Measurements from ENCODE around the gene ABCC5.
A peak's percentile ranks its signal among the peaks of the same experiment; 100 is the strongest.
"Not testable (repeated sequence)": the region's sequence is repeated elsewhere in the genome, so short reads cannot be mapped to it uniquely, and the experiment has no call there.

The ABCC5 gene

DNA sequence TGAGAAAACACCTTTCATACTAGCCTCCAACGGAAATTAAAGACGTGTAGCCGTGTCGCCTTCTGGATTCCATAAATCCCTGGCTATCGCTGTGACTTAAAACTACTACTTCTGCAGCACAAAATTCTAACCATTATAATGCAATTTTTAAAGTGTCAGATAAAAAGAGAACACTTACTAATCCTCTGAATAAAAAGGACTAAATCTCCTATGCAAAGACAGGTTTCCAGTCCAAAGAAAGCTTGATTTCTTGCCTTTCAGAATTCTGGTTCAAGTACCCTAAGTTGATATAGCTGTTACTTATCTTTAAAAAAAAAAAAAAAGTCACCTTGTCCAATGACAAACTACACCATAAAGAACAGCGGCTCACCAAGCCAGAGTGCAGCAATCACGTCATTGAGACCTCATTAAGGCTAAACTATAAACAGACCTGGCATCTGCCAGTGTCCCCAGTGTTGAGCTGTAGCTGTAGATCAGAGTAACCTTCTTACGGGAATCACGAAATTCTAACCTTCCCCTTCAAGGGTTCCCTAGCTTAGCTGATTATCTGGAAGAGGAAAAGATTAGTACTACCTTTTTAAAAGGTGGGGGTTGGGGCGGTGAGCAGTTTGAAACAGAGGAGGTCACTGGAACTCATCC is 2.2 kb downstream of the ABCC5 start:
- no peak for DNase-seq

DNA sequence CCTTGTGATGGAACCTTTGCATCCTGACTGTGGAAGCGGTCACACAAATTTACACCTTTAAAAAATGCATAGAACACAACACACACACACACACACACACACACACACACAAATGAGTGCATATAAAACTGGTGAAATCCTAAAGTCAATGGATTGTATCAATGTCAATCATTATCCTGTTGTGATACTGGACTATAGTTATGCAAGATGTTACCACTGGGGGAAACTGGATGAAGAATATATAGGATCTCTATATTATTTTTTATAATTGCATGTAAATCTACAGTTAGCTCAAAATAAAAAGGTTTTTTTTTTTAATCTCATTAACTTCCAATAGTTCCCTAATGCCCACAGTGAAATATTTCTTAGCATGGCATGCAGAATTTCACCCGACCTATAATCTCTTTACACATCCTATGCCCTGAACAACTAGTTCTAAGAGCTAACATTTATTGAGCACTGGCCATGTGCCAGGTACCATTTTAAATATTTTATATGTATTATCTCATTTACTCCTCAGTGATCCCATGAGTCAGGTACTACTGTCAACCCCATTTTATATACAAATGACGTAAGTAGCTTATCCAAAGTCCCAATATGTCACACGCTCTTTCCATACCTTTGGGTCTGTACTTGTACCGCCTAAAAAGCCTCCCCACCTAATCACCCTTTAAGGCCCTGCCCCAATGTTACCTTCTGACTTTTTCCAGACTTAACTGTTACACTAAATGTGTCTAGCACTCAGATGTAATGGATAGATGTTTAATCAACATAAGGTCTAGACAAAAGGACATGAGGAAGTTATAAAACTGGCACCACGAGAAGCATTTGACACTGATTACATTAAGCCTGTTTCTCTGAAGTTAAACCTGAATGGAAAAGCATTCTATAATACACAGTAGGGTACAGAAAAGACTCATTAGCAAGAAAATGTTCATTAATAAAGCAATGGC is 5.5 kb downstream of the ABCC5 start:
- DNase-seq = no peak

DNA sequence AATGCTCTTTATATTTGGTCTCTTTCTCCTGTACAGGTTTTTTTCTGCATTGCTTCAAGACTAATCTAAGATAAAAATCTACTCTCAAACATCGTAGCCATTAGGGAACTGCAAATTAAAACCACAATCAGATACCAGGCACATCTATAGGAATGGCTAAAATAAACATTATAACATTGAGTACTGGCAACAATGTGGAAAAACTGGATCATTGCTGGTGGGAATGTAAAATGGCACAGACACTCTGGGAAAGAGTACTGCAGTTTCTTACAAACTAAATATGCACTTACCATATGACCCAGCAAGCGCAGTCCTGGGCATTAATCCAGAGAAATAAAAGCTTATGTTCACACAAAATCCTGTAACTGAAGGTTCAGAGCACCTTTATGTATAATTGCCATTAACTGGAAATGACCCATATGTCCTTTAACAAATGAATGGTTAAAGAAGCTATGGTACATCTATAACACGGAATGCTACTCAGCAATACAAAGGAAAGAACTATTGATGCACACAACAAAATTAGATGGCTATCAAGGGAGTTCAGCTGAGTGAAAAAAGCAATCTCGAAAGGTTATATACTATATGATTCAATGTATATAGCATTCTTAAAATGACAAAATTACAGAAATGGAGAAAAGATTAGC is 6.3 kb downstream of the ABCC5 start:
- no peak for DNase-seq

DNA sequence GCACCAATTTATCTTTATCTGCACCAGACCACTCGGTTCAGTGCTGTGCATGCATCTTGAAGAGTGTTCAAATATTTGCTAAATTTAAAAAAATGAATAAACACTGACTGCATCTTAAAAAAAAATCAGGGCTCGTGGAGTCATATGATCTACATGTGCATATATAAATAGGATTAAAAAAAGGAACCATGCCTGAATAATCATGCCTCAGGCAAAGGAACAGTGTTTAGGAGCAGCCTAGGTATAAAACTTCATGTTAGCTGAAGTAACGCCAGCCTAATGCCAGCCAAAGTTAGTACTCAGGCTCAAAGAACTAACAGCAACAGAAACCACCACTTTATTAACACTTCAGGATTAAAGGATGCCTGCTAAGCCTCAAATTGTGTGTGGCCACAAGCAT is 9.5 kb downstream of the ABCC5 start:
- no peak for DNase-seq

DNA sequence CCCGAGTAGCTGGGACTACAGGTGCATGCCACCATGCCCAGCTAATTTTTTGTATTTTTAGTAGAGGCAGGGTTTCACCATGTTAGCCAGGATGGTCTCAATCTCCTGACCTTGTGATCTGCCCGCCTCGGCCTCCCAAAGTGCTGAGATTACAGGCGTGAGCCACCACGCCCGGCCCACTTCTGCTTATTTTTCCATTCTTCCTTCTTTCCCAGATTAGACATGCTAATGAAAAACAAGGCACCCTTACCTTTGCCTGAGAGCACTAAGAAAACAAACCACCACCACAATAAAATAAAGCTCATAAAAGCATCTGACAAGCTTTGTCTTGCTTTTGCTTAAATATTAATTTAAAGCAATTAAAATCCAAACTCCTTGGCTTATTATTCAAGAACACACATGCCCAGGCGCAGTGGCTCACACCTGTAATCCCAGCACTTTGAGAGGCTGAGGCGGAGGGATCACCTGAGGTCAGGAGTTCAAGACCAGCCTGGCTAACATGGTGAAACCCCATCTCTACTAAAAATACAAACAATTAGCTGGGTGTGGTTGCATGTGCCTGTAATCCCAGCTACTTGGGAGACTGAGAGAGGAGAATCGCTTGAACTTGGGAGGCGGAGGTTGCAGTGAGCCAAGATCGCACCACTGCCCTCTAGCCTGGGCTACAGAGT is 10.4 kb downstream of the ABCC5 start:
- DNase-seq = not testable (repeated sequence)

DNA sequence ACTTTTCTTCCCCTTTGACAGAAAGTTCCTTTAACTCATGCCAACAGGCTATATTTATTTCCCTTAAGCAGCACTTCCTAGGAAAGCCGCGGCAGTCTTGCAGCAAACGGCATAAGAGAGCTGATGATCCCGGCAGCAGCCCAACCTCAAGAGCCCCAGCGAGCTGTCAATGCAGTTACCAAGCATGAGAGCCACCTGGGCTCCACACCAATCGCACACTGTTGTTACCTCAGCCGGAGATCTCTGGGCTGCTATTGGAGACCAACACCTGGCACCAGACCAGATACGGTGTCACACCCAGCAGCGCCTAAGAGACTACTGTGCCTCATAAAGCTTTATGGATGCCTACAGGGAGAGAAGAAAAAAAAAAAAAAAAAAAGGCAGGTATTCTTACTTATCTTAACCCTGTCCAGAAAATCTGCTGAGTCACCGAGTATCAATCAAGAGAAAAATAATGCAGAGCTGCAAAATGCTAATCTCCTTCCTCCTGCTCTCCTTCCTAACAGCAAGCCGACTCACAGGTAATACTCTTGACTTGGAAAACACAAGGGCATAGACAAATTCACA is 11.7 kb downstream of the ABCC5 start:
- DNase-seq = peak in 1 of 4 experiments; percentile 8

DNA sequence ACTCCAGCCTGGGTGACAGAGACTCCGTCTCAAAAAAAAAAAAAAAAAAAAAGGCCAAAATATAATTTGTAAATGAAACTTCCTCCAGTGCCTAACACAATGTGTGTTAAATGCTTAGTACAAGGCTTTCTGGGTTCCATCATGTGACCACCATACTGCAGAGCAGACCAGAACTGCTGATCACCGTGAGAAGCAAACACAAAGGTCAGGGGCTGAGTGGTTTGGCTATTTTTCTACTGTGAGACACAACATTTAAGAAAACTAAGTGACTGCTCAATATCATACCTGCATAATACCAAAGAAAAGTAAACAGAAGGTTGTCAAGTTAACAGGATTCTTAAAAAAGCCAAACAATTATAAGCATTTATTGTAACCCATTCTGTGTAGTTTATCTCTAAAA is 13.2 kb downstream of the ABCC5 start:
- no peak for DNase-seq

DNA sequence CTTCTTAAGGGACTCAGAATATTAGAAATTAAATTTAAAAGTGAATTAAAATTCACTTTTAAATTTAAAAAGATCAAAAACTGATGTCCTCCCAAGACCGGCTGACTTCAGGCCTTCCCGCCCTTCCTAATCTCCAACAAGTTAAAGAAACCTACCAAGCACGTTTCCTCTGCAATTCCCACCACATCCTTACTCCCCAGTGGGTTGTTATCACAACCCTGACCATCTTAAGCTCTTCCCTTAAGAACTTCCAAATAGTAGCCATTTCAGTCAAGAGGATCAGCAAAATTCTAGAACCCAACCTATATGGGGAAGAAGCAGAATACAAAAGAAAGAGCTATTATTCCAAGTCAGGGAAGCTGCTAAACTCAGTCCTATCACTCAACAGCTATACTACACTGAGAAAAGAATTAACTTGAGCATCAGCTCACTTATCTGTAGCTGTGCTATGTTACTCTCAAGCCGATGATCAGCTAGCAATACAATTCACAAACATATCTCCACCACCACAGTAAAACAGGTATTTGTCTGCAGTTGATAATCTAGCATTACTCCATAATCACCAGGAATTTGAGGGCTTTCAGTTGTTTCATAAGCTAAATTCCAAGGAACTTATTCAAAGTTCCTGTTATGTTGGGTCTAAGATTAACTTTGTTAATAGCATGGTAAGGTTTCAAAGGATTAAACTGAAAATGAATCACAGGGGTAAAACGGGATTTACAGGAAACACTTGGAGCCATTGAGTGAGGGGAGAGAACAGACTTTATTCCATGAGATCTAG is 14.3 kb downstream of the ABCC5 start:
- no peak for DNase-seq

DNA sequence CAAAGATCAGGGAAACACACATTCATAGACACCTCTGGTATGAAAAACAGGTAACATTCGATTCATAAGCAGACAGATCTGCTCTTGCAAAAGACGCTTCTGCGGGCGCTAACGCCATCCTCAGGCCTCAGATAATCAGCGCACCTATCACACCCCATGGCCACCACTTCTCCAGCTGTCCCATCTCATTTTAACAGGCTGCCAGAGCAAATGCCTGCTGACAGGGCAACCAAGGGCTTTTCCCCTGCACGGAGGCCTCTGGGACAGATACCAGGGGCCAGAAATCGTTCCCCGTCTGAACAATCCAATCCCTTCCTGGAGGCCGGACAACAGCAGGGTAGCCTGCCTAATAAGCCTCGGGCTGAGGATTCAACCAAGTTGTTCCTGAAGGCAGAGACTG is 15.2 kb downstream of the ABCC5 start:
- no peak for DNase-seq

DNA sequence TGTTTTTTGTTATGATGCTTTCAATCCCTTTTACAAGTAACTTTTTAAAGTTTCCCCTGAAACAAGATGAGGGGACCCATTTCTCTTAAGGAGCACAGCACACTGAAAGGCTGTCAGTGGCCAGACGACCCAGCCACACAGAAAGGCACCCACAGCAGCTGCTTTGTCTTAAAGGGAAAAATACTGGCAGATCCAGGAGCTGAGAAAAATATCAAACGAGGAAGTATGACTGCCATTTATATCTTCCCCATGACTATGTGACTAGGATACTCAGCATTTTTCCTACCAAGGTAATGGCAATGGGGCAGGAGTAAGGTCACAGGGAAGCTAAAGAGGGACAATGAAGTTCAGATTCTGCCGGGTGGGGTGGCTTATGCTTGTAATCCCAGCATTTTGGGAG is 15.9 kb downstream of the ABCC5 start:
- DNase-seq = no peak

DNA sequence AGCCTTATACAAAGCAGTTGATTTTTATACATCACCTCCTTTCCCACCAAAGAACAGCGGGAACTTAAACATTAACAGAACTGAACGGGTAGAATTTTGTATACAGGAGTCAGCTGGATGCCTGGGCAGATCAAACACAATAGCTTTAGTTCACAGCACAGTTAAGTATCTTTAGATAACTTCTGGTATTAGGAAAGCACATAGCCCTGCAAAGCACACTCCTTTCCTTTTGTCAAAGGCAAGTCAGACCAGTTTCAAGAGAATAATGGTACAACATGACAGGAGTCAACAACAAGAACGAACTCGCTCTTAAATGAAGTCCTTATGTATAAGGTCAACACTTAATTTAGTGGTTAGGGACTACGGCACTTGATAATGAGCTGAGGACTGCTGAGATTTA is 26.3 kb downstream of the ABCC5 start:
- no peak for DNase-seq

DNA sequence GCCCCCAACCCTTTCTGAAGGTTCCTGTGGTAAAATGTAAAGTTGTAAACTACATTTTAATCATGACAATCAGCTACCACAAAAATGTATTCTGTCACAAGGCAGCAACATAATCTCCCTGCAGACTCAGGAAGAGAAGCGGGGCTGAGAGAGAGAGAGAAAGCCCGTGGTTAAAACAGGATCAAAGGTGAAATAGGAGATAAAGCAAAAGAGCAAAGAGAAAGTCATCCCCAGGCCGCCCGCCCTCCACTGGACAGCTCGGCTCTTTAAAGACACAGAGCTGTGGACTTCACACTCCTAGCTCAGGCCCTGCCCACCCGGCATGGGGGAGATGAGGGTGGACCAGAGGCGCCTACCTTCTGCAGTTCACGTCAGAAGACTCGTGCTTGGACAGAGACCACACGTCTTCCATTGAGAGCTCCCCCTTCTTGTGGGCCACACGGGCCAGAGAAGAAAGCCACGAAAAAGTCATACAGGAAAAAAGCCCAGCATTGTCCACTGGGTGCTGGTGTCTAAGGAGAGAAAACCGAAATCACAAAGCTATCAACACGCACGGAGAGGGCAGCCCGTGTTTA is 29.4 kb downstream of the ABCC5 start:
- DNase-seq = no peak

DNA sequence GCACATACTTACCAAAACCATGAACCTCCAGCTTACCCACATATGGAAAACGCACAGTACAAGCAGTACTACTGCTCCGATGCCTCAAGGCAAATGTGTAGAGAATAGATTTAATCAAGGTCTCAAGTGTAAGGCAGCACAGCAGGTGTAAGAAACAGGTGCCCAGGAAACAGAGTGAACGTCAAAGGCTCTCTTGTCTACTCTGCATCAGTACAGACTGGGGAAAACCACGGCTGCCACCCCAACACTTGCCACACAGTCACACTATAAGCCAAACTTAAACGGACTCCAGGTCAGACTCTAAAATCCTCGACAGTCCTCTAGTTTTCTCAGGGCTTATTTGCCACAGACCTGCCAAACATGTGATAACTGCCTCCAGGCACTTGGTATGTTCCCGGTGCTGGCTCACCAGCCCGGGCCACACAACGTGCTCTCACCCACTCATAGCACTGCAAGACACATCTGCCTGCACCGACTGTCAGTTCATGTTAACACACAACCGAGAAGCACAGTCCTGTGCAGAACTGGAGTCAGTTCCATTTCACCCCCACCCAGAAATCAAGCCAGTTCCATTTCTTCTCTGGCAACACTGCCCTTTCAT is 30.6 kb downstream of the ABCC5 start:
- no peak for DNase-seq

DNA sequence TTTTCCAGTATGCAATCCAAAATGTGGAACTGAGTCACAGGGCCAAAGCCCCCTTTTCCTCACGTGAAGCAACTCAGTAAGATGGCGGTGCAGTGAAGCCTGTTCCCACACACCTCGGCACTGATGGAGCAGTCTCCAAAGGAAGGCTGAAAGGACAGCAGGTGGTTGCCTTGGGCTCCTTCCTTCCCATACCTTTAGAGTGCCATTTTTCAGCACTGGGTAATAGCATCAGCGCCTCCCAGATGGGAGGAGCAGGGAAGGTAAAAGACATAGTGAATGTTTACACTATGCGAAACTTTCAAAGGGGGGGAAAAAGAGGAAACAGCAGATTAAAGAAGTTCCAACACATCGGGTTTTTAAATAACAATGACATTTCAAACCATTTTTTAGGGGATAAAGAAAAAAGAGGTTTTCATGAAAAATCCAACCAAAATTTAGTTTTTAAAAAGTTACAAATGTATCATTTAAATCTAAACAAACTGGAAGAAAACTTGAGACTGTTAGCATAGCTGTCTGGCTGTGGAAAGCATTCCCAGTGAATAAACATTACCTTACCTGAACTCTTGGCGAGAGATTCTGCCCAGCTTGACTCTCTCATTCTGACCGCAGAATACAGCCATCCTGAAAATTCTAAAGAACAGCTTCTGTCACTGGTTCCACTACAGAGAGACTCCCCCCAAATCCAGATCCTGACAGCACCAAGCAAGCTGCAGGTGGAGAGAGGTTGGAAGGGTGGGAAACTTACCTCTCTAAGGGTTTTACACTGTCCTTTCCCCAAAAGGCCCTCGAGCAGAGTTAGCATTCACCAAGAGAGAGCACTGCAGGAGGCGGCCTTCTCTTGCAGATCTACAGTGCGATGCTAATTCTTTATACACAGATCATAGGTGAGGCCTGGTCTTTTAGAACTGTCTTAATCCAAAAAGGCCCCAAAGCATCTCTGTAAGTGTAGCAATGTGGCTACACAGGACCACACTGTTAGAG is 32.6 kb downstream of the ABCC5 start:
- DNase-seq = no peak

DNA sequence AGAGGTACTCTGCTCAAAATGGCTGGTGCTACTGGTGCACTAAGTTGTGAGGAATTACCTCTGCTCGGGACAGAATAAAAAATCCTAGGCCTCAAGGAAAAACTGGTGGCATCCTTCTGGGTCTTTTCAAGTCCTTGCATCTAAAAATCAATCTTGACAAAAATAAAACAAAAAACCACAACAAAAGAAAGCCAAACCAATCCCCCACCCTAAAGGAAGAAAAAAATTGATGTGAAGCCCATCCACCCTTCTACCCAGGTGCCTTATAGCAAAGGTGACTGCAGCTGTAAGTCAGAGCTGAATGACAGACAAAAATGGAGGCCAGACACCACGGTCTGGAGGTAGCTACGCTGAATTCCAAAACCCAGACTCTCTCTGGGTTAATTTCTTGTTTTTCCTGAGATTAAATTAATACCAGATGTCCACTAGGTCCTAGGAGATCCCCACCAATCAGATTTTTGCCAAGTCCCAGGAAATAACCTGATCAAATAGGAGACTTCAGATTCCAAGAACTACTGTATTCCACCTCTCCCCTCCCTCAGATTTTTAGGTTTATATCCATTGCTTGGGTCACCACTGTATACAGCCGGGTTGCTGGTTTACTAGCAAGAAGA is 33.5 kb downstream of the ABCC5 start:
- DNase-seq = no peak

DNA sequence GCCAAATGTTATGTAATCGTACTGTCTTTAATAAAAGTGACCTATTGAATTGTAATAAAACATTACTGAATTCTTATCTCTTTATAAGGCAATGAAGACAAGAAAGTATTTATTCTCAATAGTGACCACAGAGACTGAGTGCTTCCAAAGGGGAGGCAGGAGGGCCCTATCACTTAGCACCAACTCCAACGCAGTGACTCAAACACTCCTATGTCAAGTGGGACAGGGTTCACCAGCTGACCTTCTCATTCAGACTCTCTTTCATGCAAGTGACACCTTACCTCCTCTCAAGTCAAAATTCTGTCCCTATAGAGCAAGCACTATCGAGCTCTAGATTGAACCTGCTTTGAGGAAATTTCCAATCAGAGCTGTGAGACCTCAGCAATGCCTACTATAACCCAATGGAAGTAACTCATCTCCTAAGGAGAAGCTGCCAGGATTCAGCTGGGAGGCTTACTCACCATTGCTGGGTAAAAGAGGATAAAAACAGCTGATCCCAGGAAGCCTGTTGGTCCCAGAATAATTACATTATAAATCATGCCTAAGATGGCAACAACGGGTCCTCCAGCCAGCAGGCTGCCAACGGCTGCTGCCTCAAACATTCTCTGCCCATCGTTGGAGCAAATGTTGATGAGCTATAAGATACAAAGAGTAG is 35.6 kb downstream of the ABCC5 start:
- no peak for DNase-seq

DNA sequence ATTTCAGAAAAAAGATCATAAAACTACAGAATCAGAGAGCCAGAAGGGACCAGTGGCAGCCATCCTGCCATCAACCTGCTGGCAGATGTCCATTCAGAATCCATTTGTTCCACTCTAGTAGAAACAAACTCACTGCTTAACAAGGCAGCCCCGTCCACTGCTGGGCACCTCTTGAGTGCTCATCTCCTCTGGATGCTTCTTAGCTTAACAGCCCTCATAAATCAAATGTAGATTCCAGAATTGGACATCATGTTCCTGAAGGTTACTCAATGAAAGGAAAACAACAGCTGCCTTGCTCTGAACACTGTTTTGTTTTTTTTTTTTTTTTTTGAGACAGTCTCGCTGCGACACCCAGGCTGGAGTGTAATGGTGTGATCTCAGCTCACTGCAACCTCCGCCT is 37.3 kb downstream of the ABCC5 start:
- DNase-seq = no peak

DNA sequence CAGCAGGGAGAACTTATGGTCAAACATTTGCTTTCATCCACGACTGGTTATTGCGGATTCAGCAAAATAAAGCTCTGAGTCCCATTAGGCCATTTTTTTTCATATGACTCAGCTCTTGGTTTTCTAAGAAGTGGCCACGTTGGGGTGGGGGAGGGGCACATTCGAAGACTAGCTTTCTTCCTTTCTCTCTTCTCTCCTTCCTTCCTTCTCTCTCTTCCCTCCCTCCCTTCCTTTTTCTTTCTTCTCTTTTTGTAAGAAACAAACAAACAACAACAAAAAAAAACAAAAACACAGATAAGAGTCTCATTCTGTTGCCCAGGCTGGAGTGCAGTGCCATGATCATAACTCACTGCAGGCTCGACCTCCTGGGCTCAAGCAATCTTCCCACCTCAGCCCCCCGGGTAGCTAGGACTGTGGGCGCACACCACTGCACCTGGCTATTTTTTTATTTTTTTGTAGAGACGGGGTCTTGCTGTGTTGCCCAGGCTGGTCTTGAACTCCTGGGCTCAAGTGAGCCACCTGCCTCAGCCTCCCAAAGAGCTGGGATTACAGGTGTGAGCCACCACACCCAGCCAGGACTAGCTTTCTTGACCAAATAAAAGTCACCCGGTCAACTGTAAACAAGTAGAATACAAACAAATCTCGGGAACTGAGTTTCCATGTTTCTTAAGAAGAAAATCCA is 41.6 kb downstream of the ABCC5 start:
- no peak for DNase-seq
